ENCODE results near the gene SMCO4. TPM values are rescaled to one million over a fixed set of nuclear protein-coding genes. Genes with fewer than 3 reads are reported as not detected.
A peak's percentile ranks its signal among the peaks of the same experiment; 100 is the strongest.

Gene SMCO4
- total RNA-seq, 1 experiment from 2014 or later, result 50.1 TPM

DNA sequence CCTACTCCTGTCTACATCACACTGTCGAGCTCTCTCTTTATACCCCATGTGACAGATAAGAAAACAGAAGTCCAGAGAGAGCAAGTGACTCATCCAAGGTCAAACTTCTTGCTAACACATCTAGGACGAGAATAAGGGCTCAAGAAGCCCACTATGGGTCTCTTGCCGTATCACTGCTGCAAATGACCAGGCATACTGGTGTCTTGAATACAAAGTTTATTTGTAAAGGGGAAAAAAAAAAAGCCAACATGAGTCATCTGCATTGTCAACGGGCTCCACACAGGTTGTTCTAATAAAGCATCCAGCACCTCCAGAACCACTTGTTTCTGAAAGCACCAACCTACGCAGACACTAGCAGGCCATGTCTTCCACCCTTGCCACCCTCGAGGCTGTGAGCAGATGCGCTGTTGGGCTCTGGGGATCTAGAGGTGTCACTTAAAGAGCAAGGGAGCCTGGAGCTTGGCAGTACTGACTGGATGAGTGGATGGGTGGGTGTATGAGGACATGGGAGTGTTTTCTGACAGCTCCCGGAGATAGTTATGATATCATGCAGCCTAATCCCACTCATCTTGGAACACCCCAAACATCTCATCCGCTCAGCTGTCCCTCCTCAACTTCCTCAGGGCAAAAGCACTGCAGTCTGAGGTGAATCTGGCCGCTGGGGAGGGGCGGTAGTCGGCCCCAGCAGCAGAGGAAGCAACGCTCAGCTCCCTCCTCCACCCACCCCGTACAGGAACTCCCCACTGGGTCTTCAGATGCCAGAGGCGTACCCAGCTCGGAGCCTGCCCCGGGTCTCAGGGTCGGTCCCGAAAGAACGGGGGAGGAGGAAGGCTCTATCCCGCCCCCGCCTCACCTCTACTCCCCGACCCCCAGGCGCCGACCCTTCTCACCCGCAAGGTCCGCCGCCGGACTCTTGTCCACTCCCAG is 1.0 kb downstream of the SMCO4 start (continued):
- TF ChIP-seq ZNF317 (CRISPR knock-in tag; IDR thresholded peaks at IDR 0.05; ENCODE audit: borderline replicate concordance, low read depth) (peak; percentile 68; the same call in 1 of the 2 replicates), CREB1 (CRISPR knock-in tag; IDR thresholded peaks at IDR 0.05) (0 out of 2 replicates have a peak, but pooled peaks have one; percentile 21)

DNA sequence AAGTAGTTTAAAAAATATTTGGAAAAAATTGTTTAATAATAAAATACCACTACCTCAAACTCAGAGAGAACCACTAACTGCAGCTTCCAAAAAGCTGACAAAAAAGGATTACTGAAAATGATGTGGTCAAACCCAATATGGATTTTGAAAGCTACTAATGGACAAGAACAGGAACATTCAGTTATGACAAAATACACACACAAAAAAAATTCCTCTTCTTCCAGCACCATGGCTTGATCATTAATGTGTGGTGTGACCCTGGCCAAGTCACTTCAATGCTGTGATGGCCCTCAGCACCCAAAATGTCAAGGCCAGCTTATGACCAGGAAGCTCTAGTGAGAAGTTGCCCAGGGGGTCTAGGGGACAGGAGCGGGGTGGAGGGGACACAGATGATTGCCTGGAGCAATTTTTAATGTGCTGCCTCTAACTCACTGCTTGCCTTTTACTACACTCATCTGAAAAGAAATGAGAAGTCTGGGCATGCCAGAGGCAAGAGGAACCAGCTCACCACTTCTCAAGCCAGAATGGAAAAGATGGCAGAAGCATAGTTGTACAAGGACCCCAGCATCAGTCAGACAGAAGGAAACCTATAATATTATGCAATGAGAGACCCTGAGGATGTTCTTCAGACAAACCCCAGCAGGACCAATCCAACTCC is 2.2 kb downstream of the SMCO4 start:
- no peak for TF ChIP-seq NFE2L1 (CRISPR knock-in tag; IDR thresholded peaks at IDR 0.05)
- TF ChIP-seq, protein P1, sequence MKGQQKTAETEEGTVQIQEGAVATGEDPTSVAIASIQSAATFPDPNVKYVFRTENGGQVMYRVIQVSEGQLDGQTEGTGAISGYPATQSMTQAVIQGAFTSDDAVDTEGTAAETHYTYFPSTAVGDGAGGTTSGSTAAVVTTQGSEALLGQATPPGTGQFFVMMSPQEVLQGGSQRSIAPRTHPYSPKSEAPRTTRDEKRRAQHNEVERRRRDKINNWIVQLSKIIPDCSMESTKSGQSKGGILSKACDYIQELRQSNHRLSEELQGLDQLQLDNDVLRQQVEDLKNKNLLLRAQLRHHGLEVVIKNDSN (CRISPR knock-in tag; IDR thresholded peaks at IDR 0.05), result no peak
- no peak for TF ChIP-seq RORB (CRISPR knock-in tag; IDR thresholded peaks at IDR 0.05)
- TF ChIP-seq SP1 (CRISPR knock-in tag; conservative IDR thresholded peaks at IDR 0.05), result no peak
- peaks cover 75% of the 10 kb centered on the region for H3K4me1 Mint-ChIP-seq
- DNase-seq (ENCODE audit: low spot score) (no peak), ATAC-seq (no peak)
- no peaks in the 10 kb centered on the region for H3K36me3 Mint-ChIP-seq
- H3K27ac Mint-ChIP-seq, result no peak overlapping the region
- H3K4me3 Mint-ChIP-seq, result no peak overlapping the region
- H3K9me3 Mint-ChIP-seq, result no peaks in the 10 kb centered on the region
- H3K27me3 Mint-ChIP-seq (ENCODE audit: low read depth), result no peaks in the 10 kb centered on the region
- ChIA-PET POLR2A (no interaction called here), CTCF (interaction anchor here (2.7 kb wide), 1 partner anchor 306 kb away, joined by 18 read pairs; no protein-coding TSS in a partner anchor)

DNA sequence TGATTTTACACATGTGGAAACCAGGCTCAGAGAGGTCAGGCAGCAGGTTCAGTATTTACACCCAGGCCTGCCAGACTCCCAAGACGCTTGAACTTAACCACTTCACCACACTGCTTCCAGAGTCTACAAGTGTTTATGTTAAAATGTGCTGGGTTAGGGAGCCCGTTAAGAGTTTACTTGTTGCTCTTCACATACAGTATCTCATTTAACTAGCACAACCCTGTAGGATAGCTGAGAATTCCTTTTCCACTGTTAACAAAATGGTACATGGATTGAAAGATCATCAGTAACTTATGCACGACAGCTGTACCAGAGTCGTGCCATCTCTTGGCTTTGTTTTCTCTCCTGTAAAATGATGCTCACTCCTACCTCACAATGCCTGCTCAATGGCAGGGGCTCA is 2.9 kb downstream of the SMCO4 start:
- no peak overlapping the region for H3K4me3 Mint-ChIP-seq
- no peak overlapping the region for H3K27ac Mint-ChIP-seq
- no peaks in the 10 kb centered on the region for H3K9me3 Mint-ChIP-seq
- DNase-seq (ENCODE audit: low spot score) (no peak), ATAC-seq (no peak)
- ChIA-PET CTCF (no interaction called here), POLR2A (no interaction called here)
- H3K4me1 Mint-ChIP-seq, result peaks cover 77% of the 10 kb centered on the region
- H3K36me3 Mint-ChIP-seq, result no peaks in the 10 kb centered on the region
- H3K27me3 Mint-ChIP-seq (ENCODE audit: low read depth), result no peaks in the 10 kb centered on the region
- TF ChIP-seq ETV6 (CRISPR knock-in tag; IDR thresholded peaks at IDR 0.05) (no peak), RELA (CRISPR knock-in tag; IDR thresholded peaks at IDR 0.05; ENCODE audit: borderline replicate concordance) (no peak), TEAD4 (CRISPR knock-in tag; IDR thresholded peaks at IDR 0.05) (no peak), ATF1 (CRISPR knock-in tag; IDR thresholded peaks at IDR 0.05) (no peak), IRF2 (CRISPR knock-in tag; IDR thresholded peaks at IDR 0.05; ENCODE audit: borderline replicate concordance, low read depth) (no peak)

DNA sequence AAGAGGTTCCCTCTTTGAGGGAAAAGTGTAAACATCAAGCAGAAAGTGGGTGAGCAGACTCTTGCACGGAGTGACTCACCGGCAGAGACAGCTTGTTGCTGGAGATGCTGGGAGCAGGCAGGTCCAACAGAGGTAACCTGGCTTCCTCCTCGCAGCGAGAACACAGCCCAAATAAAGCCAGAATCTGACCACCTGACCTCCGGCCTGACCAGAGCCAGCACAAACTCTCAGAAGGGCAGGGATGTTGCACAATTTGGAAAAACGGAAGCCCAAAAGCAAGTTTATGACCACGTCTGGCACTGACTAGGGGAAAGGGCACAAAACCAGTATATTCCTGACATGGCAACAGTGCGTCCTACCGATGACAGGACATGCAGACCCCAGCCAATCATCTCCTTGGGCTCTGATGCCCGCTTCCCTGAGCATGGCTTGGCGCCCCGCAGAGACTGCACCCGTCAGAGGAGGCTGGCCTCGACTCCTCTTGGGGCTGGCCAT is 5.4 kb downstream of the SMCO4 start:
- CTCF ChIA-PET, result no interaction called here
- no peak for ATAC-seq
- TF ChIP-seq GRHL2 (CRISPR knock-in tag; IDR thresholded peaks at IDR 0.05; ENCODE audit: insufficient replicate concordance, severe bottlenecking), result no peak
- TF ChIP-seq GTF2I (CRISPR knock-in tag; conservative IDR thresholded peaks at IDR 0.05), result no peak
- TF ChIP-seq MXD4 (CRISPR knock-in tag; IDR thresholded peaks at IDR 0.05; ENCODE audit: borderline replicate concordance), result no peak
- TF ChIP-seq, protein P2, sequence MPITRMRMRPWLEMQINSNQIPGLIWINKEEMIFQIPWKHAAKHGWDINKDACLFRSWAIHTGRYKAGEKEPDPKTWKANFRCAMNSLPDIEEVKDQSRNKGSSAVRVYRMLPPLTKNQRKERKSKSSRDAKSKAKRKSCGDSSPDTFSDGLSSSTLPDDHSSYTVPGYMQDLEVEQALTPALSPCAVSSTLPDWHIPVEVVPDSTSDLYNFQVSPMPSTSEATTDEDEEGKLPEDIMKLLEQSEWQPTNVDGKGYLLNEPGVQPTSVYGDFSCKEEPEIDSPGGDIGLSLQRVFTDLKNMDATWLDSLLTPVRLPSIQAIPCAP (CRISPR knock-in tag; IDR thresholded peaks at IDR 0.05), result no peak
- no peak for TF ChIP-seq IRF2 (CRISPR knock-in tag; IDR thresholded peaks at IDR 0.05; ENCODE audit: borderline replicate concordance, low read depth)
- no peak for TF ChIP-seq NFE2L1 (CRISPR knock-in tag; IDR thresholded peaks at IDR 0.05)
- TF ChIP-seq SMAD4 (CRISPR knock-in tag; IDR thresholded peaks at IDR 0.05), result no peak
- no peak for TF ChIP-seq NR2C2 (CRISPR knock-in tag; IDR thresholded peaks at IDR 0.05)
- TF ChIP-seq, protein P3, sequence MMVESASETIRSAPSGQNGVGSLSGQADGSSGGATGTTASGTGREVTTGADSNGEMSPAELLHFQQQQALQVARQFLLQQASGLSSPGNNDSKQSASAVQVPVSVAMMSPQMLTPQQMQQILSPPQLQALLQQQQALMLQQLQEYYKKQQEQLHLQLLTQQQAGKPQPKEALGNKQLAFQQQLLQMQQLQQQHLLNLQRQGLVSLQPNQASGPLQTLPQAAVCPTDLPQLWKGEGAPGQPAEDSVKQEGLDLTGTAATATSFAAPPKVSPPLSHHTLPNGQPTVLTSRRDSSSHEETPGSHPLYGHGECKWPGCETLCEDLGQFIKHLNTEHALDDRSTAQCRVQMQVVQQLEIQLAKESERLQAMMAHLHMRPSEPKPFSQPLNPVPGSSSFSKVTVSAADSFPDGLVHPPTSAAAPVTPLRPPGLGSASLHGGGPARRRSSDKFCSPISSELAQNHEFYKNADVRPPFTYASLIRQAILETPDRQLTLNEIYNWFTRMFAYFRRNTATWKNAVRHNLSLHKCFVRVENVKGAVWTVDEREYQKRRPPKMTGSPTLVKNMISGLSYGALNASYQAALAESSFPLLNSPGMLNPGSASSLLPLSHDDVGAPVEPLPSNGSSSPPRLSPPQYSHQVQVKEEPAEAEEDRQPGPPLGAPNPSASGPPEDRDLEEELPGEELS (CRISPR knock-in tag; IDR thresholded peaks at IDR 0.05), result no peak
- TF ChIP-seq FOXP1 (CRISPR knock-in tag; IDR thresholded peaks at IDR 0.05; ENCODE audit: borderline replicate concordance), result no peak
- TF ChIP-seq, protein P4, sequence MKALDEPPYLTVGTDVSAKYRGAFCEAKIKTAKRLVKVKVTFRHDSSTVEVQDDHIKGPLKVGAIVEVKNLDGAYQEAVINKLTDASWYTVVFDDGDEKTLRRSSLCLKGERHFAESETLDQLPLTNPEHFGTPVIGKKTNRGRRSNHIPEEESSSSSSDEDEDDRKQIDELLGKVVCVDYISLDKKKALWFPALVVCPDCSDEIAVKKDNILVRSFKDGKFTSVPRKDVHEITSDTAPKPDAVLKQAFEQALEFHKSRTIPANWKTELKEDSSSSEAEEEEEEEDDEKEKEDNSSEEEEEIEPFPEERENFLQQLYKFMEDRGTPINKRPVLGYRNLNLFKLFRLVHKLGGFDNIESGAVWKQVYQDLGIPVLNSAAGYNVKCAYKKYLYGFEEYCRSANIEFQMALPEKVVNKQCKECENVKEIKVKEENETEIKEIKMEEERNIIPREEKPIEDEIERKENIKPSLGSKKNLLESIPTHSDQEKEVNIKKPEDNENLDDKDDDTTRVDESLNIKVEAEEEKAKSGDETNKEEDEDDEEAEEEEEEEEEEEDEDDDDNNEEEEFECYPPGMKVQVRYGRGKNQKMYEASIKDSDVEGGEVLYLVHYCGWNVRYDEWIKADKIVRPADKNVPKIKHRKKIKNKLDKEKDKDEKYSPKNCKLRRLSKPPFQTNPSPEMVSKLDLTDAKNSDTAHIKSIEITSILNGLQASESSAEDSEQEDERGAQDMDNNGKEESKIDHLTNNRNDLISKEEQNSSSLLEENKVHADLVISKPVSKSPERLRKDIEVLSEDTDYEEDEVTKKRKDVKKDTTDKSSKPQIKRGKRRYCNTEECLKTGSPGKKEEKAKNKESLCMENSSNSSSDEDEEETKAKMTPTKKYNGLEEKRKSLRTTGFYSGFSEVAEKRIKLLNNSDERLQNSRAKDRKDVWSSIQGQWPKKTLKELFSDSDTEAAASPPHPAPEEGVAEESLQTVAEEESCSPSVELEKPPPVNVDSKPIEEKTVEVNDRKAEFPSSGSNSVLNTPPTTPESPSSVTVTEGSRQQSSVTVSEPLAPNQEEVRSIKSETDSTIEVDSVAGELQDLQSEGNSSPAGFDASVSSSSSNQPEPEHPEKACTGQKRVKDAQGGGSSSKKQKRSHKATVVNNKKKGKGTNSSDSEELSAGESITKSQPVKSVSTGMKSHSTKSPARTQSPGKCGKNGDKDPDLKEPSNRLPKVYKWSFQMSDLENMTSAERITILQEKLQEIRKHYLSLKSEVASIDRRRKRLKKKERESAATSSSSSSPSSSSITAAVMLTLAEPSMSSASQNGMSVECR (CRISPR knock-in tag; IDR thresholded peaks at IDR 0.05; ENCODE audit: borderline replicate concordance), result no peak

More for the DNA sequence above, 5.4 kb downstream of the SMCO4 start:
- Mint-ChIP-seq H3K27me3 (ENCODE audit: low read depth) (no peaks in the 10 kb centered on the region), H3K4me1 (peaks cover 67% of the 10 kb centered on the region), H3K36me3 (peaks cover 2% of the 10 kb centered on the region; the same call in 1 of the 2 replicates), H3K9me3 (no peaks in the 10 kb centered on the region), H3K4me3 (no peak overlapping the region), H3K27ac (peak overlapping the region; percentile 78)
- DNase-seq (ENCODE audit: low spot score), result no peak
- POLR2A ChIA-PET, result no interaction called here

Data from WTC11 (cell line).